NCI-H2196 (cell line): Measurements from ENCODE around the gene DCTN3.

ENCODE experiments used
- DNase-seq: peaks from one replicate; lab custom pipeline; 2025; ENCODE audit not compliant: unreplicated experiment; lab: John Stamatoyannopoulos, UW

The DCTN3 gene

DNA sequence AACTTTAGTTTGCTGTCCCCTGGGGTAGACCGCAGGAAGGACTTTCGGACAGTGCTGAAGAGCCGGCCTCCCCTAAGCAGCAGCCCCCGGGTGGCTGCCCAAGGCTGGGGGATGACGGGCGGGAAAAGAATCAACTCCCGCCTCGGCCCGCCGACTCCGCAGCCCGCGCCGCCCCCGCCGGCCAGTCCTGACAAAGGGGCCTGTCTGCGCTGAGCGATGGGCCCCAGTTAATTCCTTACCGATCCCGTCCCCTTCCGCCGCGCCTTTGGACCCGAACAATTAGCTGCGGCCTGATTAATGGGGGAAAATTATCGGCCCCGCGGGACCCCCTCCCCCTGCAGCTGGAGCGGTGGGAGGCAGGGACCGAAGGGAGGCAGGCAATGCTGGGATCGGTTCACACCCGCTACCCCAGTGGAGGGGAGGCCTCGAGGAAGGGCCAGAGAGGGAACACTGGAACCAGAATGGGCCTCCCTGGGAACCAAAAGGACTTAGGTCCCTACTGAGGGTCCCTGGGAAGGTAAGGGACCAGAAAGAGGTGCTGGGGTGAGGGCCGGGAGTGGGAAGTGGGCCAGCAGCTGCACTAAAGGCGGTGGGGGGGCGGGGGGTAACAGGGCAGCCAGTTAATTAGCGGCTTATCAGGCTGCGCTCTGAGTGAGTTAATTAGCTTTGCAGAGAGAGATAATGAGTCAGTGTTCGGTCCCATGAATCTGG is 4.3 kb upstream of the DCTN3 start:
- DNase-seq, result no peak

GRCh38 chr9:34623374-34624235 is 3.3 kb upstream of the DCTN3 start:
- DNase-seq, result no peak

- no peak for DNase-seq
Observed at GRCh38 chr9:34615132-34615531, 5.2 kb downstream of the DCTN3 start.

DNA sequence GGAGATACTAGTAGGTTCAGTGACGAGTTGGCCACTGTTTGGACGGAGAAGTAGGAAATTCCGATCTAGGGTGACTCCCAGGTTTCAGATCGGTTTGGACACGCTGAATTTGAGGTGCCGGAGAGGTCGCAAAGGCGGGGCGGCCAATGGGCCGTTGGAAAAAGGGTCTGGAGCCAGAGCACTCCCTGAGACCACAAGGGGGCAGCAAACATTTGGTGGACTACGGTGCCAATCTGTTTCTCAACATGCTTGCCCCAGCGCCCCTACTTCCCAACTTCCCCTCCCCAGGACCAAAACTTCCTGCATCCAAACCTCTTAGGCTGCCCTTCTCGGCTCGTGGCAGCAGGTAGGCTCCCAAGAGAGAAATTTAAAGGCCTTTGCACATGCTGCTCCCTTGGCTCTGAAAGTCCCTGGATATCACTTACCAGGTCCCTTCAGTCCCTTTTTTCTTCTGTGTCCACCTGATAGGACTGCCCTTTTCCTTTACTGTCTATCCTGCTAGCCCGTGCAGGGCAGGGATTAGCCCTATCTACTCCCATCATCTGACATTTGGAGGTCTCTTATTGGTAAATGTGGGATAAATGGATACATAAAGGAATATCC is 7.4 kb downstream of the DCTN3 start:
- DNase-seq, result peak; percentile 92

DNA sequence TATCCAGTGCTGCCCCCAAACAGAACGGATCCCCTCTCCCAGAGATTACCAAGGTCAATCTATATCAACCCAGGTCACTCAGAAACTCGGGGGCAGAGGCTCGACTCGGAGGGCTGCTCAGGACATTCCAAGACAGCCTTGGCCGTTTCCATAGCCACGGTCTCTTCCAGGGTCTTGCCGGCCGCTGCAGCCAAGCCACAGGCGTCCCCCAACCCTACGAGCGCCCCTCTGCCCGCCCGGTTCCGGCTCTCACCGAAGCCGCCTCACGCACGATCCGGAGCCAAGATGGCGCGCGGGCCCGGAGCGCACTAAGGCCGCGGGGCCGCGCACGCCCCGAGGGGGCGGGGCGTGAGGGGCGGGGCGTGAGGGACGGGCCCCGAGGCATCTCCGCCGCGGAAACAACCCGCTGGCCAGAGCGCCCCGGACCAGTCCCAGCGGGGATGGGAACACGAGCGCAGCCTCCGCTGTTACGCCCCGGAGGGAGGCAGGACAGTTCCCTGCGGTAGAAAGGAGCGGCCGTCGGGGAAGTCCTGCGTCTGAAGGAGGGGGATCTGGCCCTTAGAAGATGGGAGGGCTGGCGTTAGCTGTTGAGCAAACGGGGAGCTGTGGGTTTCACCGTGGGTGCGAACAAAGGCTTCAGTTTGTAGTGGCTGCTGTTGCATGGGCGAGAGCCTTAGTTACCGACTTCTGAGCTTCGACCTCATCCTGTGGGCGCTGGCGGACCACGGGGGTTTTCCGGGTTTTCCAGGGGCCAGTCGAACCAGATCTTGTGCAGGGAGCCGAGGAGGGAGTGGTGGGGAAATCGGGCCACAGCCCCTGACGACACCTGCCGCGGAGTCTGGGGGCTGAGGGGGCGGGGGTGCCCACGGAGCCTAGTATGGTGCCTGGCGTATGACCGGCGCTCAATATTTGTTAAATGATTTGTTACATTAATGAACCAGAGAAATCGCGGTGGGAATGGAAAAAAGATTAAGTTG is 8.2 kb downstream of the DCTN3 start, which contains the start of gene RPP25L:
Gene RPP25L, minus strand, starts transcription at position 287 of the 977 bp plus-strand sequence. CDS start 801 bp downstream, outside the sequence.
- DNase-seq, result peak; percentile 92

- DNase-seq, result no peak
Observed at GRCh38 chr9:34611251-34611810, 9.0 kb downstream of the DCTN3 start.

DNA sequence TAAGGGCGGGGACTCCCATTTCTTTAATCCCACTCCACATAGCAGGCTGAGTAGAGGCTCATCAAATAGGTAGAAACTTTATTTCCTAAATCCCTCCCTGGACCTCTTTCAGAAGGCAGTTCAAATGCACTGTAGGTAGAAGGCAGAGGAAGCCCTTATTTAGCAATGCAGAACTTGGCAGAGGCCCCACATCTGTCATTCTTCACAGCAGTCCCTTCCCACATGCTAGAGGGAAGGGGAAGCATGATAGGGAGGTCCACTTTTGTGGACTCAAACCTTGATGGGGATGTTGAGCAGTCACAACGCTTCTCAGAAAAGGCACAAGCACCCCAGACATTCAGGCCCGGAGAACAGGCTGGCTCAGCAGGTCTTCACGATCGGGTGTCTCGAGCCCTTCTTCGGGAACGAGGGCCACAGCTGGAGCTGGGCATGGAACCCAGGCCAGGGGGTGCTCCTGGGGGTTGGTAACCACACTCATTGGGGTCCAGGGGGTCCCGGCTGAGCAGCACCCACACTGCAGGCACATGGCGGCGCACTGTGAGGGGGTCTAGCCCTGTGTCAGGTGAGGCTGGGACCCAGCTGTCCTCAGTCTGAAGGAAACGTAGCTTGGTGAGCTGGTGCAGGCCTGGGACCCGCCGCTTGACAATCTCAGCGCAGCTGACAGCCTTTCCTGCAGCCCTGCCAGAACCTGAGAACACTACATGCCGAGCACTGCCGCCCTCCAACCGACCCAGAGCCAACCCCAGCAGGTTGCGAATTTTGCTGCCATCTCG is 9.7 kb downstream of the DCTN3 start:
- DNase-seq, result no peak

GRCh38 chr9:34607331-34607730 is 13.0 kb downstream of the DCTN3 start:
- no peak for DNase-seq

- DNase-seq, result no peak
Observed at GRCh38 chr9:34606905-34607304, 13.4 kb downstream of the DCTN3 start.

GRCh38 chr9:34606190-34606589 is 14.1 kb downstream of the DCTN3 start:
- no peak for DNase-seq

DNA sequence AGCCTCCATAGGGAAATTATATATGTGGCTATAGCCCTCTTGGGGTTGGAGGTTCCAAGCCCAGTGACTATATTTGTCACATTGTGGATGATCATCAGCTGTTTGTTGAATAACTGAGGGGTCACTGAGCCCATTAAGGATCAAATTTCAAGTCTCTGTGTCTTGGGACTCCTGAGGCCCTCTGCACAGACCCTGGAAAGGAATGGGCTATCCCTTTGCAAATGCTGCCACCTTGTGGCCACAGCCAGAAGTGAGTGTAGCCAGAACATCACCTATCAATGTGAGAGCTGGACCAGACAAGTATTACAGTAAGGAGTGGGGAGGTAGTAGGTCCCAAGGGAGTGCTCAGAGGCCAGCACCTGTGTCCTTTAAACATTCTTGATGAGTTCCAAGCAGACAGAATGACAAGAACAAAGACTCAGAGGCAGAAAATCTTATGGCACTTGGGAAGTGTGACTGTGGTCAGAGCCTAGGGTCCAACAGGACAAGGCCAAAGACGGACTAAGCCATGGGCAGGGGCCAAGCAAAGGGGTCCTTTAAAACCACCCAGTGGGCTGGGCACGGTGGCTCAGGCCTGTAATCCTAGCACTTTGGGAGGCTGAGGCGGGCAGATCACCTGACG is 16.6 kb downstream of the DCTN3 start:
- DNase-seq, result peak; percentile 84

- no peak for DNase-seq
Observed at GRCh38 chr9:34601937-34602573, 18.2 kb downstream of the DCTN3 start.

GRCh38 chr9:34600908-34601307 is 19.4 kb downstream of the DCTN3 start:
- DNase-seq, result no peak

GRCh38 chr9:34599546-34599945 is 20.7 kb downstream of the DCTN3 start:
- DNase-seq, result no peak

DNA sequence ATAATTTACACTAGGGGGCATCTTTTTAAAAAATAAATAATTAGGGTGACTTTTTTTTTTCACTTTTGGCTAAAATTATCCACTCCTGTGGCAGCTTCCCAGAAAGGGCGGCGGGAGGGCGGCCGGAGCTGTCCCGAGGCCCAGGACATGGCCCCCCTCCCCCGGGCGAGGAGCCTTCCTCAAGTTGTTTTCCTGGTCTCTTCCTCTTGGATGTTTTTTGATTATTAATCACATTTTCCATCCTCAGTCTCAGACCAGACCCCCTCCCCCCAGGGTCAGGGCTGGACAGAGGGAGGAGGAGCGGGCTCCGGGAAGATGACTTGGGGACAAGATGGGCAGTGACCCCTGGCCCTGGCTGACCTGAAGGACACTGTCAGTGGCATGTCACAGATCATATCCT is 26.1 kb downstream of the DCTN3 start:
- no peak for DNase-seq

DNA sequence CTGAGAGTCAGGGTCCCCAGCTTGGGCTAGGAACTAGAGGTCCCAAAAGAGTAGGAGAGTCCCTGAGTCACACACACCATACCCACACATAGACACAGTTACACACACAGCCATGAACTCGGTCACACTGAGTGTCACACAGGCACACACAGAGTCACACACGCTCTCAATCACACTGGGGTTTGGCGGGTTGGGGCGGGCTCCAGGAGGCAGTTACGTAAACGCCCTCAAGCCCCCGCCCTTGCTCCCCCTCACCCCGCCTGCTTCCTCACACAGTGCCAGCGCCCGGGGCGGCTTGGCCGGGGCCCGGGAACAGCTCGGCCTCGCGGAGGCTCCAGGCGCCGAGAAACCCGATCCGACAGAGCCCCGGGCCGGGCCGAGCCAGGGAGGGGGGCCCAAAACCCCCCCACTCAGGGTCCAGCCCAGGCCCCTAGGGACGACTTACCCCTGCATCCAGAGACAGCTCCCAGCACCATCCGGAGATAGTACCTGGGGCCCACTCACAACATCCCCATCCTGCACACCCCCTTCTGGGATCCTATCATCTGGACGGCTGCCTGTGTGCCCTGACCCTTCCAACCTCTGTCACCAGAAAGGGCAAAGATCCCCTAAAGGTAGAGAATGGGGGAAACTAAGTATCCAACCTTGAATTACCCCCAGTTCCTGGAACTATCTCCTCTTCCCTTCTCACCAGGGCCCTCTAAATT is 27.2 kb downstream of the DCTN3 start:
- no peak for DNase-seq

GRCh38 chr9:34591917-34592866 is 28.1 kb downstream of the DCTN3 start:
- no peak for DNase-seq
